Stomach (tissue), 9 donors: ENCODE data around the gene CYP46A1. TPM values are rescaled to one million over a fixed set of nuclear protein-coding genes. Genes with fewer than 3 reads are reported as not detected.
A peak's percentile ranks its signal among the peaks of the same experiment; 100 is the strongest.

Source experiments
- DNase-seq, 2 donors: peaks; one replicate each; pipeline versions ENCODE4 v3.0.0 to v3.0.0-alpha.2; 2013 to 2019
- H3K27ac ChIP-seq, 5 donors: fragments of 200-600 bp in 4 of 5; sonication (generic) in 4 of 5; one replicate each; pipeline ENCODE4 v1.5.1; 2013 to 2019; ENCODE audit warnings: mild to moderate bottlenecking in 1 of 5, moderate library complexity in 1 of 5
- H3K27me3 ChIP-seq, 3 donors: fragments of 200-600 bp; sonication (generic); one replicate each; pipeline ENCODE4 v1.5.1; 2017 to 2019; ENCODE audit warnings: mixed run types in 1 of 3
- H3K36me3 ChIP-seq, 4 donors: fragments of 200-600 bp; sonication (generic); 1 replicate in 3 of 4; 2 replicates in 1 of 4; pipeline ENCODE4 v1.5.1; 2016 to 2019
- H3K4me1 ChIP-seq, 4 donors: fragments of 200-600 bp; sonication (generic); one replicate each; pipeline ENCODE4 v1.5.1; 2016 to 2019
- H3K4me3 ChIP-seq, 4 donors: fragments of 200-600 bp; sonication (generic) in 3 of 4; one replicate each; pipeline ENCODE4 v1.5.1; 2016 to 2019; ENCODE audit warnings: mild to moderate bottlenecking in 1 of 4
- H3K9me3 ChIP-seq, 4 donors: fragments of 200-600 bp; sonication (generic); one replicate each; pipeline ENCODE4 v1.5.1; 2016 to 2019
- EP300 ChIP-seq: sonication (generic); formaldehyde crosslinking; IDR thresholded peaks from one replicate; pipeline ENCODE4 v1.6.1; 2017; ENCODE audit warnings: antibody characterized with exemption
- POLR2A ChIP-seq, 4 donors: fragments of 450-650 bp; IDR thresholded peaks; one replicate each; pipeline ENCODE4 v1.6.1; 2016; ENCODE audit warnings: antibody characterized with exemption in 4 of 4, control low read depth in 2 of 4, mild to moderate bottlenecking in 1 of 4, moderate library complexity in 1 of 4
- POLR2AphosphoS5 ChIP-seq, 3 donors: sonication (generic); formaldehyde crosslinking; IDR thresholded peaks; one replicate each; pipeline ENCODE4 v1.6.1; 2016; ENCODE audit warnings: antibody characterized with exemption in 3 of 3
- WGBS, 5 donors: extraction: QIAGEN DNeasy Blood & Tissue Kit in 3 of 5; methylation state at CpG; one replicate each; pipeline versions ENCODE4 v1.1.5 to v1.1.7; 2013 to 2018; 5-methylcytosine and 5-hydroxymethylcytosine counted together
- intact Hi-C: fragments of 100-400 bp; cut with DNase I; formaldehyde crosslinking; loops from one replicate; pipeline ENCODE4 v1.15.1; 2023; ENCODE audit warnings: low total_unique reads
- polyA plus RNA-seq, 3 donors: library from polyadenylated mRNA; stranded (reverse); fragments of 200-250 nt; gene quantifications; one replicate each; pipeline ENCODE4 v1.2.3, GENCODE V29; 2013
- total RNA-seq, 5 donors: library from RNA; depleted of rRNA; stranded (reverse); fragments of >200 nt; gene quantifications; one replicate each; pipeline versions ENCODE4 v1.1.0 to v1.2.3, GENCODE V29; 2014 to 2016
- TF ChIP-seq, protein P1 (sequence below), 7 experiments: fragments of 450-650 bp in 4 of 7; fragments of 200-600 bp in 3 of 7; sonication (generic) in 3 of 7; IDR thresholded peaks; one replicate each; pipeline ENCODE4 v1.5.1; 2016 to 2019; ENCODE audit warnings: antibody characterized with exemption in 7 of 7, control low read depth in 2 of 7, mild to moderate bottlenecking in 1 of 7
- donor health status: healthy with polysubstance abuse.
- donor health status: Bipolar disorder and iron deficiency.
- donor health status: healthy.

Gene CYP46A1
- total and polyA plus RNA-seq, 8 donors, result 0.15 to 2.9 (median 0.92) TPM; not detected in 2

DNA sequence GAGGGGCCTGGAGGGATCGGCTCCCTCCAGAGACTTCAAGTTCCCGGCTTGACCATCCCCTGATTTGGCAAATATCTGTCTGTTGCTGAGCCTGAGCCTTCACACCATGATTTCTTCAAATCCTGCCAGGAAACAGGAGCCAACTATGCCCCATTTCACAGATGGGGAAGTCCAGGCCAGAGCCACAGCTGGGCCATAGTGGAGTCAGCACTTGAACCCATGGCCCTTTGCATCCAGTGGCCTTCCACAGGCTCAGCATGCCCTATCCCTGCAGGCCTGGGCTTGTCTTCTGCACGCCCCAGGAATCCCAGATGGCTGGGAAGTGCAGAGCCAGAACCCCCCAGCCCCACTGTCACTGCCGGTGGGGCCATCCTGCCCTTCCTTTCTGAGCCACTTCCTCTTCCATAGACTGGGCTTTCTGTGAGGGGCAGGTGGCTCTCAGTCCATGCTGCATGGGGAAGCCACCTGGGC is 44.9 kb downstream of the CYP46A1 start:
- no peak overlapping the region for H3K4me3 ChIP-seq
- WGBS, 5 donors, result 62 to 77% (median 70%) methylated on average over 4 of the region's 4 CpGs
- no peaks in the 10 kb centered on the region for H3K36me3 ChIP-seq
- TF ChIP-seq EP300 (no peak), POLR2A (IDR thresholded peaks at IDR 0.05) (no peak), POLR2AphosphoS5 (IDR thresholded peaks at IDR 0.05) (no peak)
- TF ChIP-seq, protein P1, sequence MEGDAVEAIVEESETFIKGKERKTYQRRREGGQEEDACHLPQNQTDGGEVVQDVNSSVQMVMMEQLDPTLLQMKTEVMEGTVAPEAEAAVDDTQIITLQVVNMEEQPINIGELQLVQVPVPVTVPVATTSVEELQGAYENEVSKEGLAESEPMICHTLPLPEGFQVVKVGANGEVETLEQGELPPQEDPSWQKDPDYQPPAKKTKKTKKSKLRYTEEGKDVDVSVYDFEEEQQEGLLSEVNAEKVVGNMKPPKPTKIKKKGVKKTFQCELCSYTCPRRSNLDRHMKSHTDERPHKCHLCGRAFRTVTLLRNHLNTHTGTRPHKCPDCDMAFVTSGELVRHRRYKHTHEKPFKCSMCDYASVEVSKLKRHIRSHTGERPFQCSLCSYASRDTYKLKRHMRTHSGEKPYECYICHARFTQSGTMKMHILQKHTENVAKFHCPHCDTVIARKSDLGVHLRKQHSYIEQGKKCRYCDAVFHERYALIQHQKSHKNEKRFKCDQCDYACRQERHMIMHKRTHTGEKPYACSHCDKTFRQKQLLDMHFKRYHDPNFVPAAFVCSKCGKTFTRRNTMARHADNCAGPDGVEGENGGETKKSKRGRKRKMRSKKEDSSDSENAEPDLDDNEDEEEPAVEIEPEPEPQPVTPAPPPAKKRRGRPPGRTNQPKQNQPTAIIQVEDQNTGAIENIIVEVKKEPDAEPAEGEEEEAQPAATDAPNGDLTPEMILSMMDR (IDR thresholded peaks at IDR 0.05), result no peak
- H3K27ac ChIP-seq, result no peak overlapping the region
- peak in 1 of 2 donors; percentile 2 for DNase-seq
- H3K9me3 ChIP-seq, result no peaks in the 10 kb centered on the region
- peaks cover 0 to 33% (median 16%) of the 10 kb centered on the region in 3 donors for H3K27me3 ChIP-seq
- H3K4me1 ChIP-seq, result peaks cover 16 to 39% (median 29%) of the 10 kb centered on the region in 4 donors
- intact Hi-C loops, result loop anchor here (5.0 kb wide), 1 partner anchor 158 kb away; no protein-coding TSS in a partner anchor

DNA sequence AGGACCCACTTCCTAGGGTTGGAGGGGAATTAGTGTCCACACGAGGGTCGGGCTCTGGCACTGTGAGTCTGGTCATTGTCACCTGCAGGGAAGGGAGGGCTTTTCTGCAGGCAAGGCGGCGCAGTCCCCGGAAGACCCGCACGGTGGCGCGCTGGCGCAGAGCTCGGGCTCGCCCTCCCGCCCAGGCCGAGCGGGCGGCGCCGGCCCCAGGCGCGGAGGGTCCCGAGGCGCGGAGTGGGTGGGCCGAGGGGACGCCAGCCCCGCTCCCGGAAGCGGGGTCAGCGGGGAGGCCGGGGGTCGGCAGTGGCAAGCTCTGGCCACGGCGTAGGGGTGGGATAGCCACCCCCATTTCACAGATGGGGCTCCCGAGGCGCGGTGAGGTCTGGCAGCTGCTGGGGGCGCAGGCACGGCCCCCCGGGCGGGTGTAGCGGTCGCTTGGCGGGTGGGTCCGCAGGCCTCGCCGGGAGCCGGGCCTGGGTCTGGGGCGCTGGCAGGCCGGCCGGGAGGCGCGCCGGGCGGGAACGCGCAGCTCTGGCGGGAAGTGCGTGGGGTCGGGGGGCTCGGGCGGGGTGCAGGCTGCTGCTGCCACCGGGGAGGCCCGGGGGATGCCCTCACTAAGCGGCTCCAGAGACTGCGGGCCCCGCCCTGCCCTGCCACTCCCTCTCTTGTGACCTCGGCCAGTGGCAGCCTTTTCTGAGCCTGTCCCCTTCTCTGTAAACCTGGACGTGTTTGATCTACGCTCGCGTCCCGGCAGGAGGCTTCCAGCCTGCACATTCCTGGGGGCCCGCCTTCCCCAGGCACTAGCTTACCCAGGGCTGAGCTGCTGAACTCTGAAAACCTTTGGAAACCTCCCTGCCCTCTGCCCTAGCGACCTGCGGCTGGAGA is 46.1 kb downstream of the CYP46A1 start:
- H3K4me1 ChIP-seq, result peaks cover 16 to 51% (median 34%) of the 10 kb centered on the region in 4 donors
- H3K27me3 ChIP-seq, result peaks cover 0 to 33% (median 16%) of the 10 kb centered on the region in 3 donors
- 3 to 5% (median 4%) methylated on average over 13 to 75 of the region's 75 CpGs for WGBS, 5 donors
- no peaks in the 10 kb centered on the region for H3K9me3 ChIP-seq
- peak; percentile 76 to 90 for DNase-seq
- TF ChIP-seq EP300, result no peak
- TF ChIP-seq, protein P1 (IDR thresholded peaks at IDR 0.05), result peak in 6 of 7 experiments; percentile 11 to 98 (median 76)
- TF ChIP-seq POLR2A (IDR thresholded peaks at IDR 0.05), result no peak
- peak in 1 of 3 donors; percentile 6 for TF ChIP-seq POLR2AphosphoS5 (IDR thresholded peaks at IDR 0.05)
- H3K36me3 ChIP-seq, result no peaks in the 10 kb centered on the region
- peak overlapping the region in 2 of 5 donors; percentile 61 to 68 for H3K27ac ChIP-seq
- peak overlapping the region; percentile 54 to 61 (median 57) for H3K4me3 ChIP-seq
- intact Hi-C loops, result loop anchor here (5.0 kb wide), 1 partner anchor 157 kb away; no protein-coding TSS in a partner anchor

DNA sequence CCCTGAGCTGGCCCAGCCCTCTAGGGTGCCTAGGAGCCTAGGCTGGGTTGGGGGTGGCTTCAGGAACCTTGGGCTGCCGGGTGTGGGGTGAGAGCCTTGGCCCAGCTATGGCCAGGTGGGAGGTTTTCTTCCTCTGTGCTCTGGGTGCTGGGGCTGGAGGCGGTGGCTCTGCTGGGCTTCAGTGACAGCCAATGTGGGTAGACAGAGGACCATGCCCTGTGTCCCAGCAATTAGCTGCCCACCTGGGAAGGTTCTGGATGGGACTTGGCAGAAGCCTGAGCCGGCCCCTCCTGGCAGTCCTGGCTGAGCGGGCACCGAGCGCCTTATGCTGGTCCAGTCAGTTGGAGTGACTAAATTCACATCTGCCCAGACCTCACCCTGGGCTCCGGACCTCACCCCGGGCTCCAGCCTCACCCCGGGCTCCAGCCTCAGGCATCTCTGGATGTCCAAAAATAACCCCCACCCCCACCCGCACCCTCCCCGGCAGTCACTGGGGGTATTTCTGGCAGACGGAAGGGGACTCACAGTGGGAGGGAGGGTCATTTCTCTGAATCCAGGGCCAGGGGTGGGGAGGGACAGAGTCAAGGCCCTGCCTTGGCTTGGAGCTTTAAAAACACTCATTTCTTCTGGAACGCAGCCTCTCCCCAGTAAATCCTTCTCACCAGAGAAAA is 46.9 kb downstream of the CYP46A1 start:
- peak overlapping the region in 2 of 5 donors; percentile 61 to 68 for H3K27ac ChIP-seq
- H3K27me3 ChIP-seq, result peaks cover 0 to 31% (median 16%) of the 10 kb centered on the region in 3 donors
- intact Hi-C loops, result no loop called here
- H3K4me1 ChIP-seq, result peaks cover 16 to 52% (median 34%) of the 10 kb centered on the region in 4 donors
- no peaks in the 10 kb centered on the region for H3K36me3 ChIP-seq
- H3K4me3 ChIP-seq, result peak overlapping the region in 1 of 4 donors; percentile 54
- no peaks in the 10 kb centered on the region for H3K9me3 ChIP-seq
- no peak for DNase-seq
- WGBS, 5 donors, result 67 to 81% (median 76%) methylated on average over 9 to 13 of the region's 13 CpGs
- TF ChIP-seq POLR2A (IDR thresholded peaks at IDR 0.05) (no peak), EP300 (no peak), POLR2AphosphoS5 (IDR thresholded peaks at IDR 0.05) (no peak)
- TF ChIP-seq, protein P1 (IDR thresholded peaks at IDR 0.05), result no peak
